Activated T-cell treated with anti-CD3 and anti-CD28 coated beads, Interleukin-2, amount 50 U/mL, for 1 hour (primary cell): ENCODE results near the gene CLK1.

Experiments
- DNase-seq: peaks from one replicate; pipeline ENCODE4 v3.0.0-alpha.2; 2020

The CLK1 gene

DNA sequence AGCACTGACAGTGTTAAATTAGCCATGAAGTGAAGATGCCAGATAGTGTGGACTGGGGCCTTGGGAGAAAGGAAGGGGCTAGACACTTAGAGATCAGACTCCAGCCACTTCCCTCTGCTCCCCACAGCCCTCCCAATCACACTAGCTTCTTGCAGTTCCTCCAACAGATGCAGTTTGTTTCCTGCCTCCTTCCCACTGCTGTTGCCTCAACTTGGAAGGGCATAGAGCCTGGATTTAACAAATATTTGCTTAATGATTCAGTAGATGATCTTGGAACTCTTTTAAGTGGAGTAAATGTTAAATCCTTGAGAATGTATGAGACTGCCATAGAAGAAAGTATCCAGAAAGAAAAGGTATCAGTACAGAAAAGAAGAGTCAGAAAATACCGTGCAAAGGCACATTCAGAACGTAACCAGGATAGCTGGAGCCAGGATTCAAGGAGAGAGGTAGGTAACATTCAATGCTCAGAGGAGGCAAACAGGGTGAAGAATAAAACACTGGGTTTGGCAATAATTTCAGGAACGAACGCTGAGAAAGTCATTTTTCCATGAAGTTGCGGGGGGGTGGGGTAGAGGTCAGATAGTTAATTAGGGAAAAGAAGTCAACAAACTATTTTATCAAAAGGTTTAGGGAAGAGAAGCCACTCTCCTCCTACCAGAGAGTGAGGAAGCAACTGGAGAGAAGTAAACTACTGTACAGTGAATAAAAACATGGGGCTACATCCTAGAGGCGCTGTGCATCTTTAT is 54.0 kb downstream of the CLK1 start:
- no peak for DNase-seq

DNA sequence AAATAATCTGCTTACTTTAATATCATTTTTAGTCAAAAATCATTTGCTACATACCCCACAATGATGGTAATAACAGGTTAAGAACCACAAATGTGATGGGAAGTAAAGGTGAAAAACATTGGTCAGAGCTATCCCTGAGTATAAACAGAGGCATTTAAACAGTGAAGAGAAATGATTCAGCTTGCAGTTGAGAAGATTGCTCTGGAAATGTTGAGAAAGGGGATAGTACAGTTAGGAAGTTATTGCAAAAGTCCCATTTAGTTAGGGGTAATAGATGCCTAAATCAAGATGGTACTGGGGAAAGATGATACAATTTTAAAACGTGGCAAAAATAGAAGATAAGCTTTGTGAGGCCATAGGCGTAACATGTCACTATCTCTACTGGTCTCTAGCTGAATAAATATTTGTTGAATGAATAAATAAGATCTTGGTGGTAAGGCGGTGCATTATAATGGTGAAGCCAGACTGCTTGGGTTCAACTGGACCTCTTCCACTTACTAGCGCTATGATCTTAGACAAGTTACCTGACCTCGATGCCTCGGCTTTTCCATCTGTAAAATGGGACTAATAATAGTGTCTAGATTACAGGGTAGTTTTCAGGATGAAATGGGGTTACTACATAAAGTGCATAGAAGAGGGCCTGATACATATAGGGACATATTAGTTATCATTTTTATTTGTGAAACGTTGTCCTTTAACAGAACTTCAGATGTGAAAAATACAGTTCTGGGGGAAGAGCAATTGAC is 54.8 kb downstream of the CLK1 start:
- no peak for DNase-seq
